ENCODE results near the gene CNGB1. TPM values are rescaled to one million over a fixed set of nuclear protein-coding genes. Genes with fewer than 3 reads are reported as not detected.
A peak's percentile ranks its signal among the peaks of the same experiment; 100 is the strongest.

Gene CNGB1
- total and polyA plus RNA-seq, 2 of the 13 experiments (the other 11 are each of a cell fraction or from before 2014, with no cell fraction given) = 0.02 to 0.15 TPM

- TF ChIP-seq ZNF589 (CRISPR knock-in tag; conservative IDR thresholded peaks at IDR 0.05) = no peak
- no peak for TF ChIP-seq ZNF44 (CRISPR knock-in tag; IDR thresholded peaks at IDR 0.05)
- TF ChIP-seq ZBTB21 (CRISPR knock-in tag; IDR thresholded peaks at IDR 0.05) = no peak
- no peak for TF ChIP-seq ZMYM2 (CRISPR knock-in tag; IDR thresholded peaks at IDR 0.05)
- no peak for TF ChIP-seq ZNF788 (CRISPR knock-in tag; IDR thresholded peaks at IDR 0.05; ENCODE audit: borderline replicate concordance)
- no peak for TF ChIP-seq U2AF2 (IDR thresholded peaks at IDR 0.05; ENCODE audit: low read depth, low read length)
- no peak for TF ChIP-seq ZNF343 (CRISPR knock-in tag; IDR thresholded peaks at IDR 0.05)
- TF ChIP-seq ZSCAN30 (CRISPR knock-in tag; IDR thresholded peaks at IDR 0.05) = no peak
- no peak for TF ChIP-seq ZNF704 (CRISPR knock-in tag; IDR thresholded peaks at IDR 0.05; ENCODE audit: borderline replicate concordance)
- no peak for TF ChIP-seq ZZZ3 (CRISPR knock-in tag; IDR thresholded peaks at IDR 0.05; ENCODE audit: borderline replicate concordance)
- TF ChIP-seq SP140L (CRISPR knock-in tag; IDR thresholded peaks at IDR 0.05; ENCODE audit: borderline replicate concordance) = no peak
- TF ChIP-seq SP4 (CRISPR knock-in tag; IDR thresholded peaks at IDR 0.05) = no peak
- TF ChIP-seq HMGXB4 (CRISPR knock-in tag; IDR thresholded peaks at IDR 0.05; ENCODE audit: borderline replicate concordance in 1 of 2, low read depth in 1 of 2) = no peak
- no peak for TF ChIP-seq ETS1 (CRISPR knock-in tag; IDR thresholded peaks at IDR 0.05)
- peak; percentile 27; the same call in 1 of the 2 replicates for TF ChIP-seq GATA4 (IDR thresholded peaks at IDR 0.05; ENCODE audit: borderline replicate concordance, low read depth)
- no peak for TF ChIP-seq ZNF101 (CRISPR knock-in tag; IDR thresholded peaks at IDR 0.05; ENCODE audit: borderline replicate concordance, low read depth)
- no peak for TF ChIP-seq RXRB (CRISPR knock-in tag; IDR thresholded peaks at IDR 0.05; ENCODE audit: borderline replicate concordance)
- no peak for TF ChIP-seq KLF13 (CRISPR knock-in tag; IDR thresholded peaks at IDR 0.05)
- 0 out of 2 replicates have a peak, but pooled peaks have one; percentile 15 for TF ChIP-seq ZNF800 (CRISPR knock-in tag; IDR thresholded peaks at IDR 0.05)
- no peak for TF ChIP-seq CBX1 (IDR thresholded peaks at IDR 0.05; ENCODE audit: low read depth)
- no peak for TF ChIP-seq TIGD3 (CRISPR knock-in tag; IDR thresholded peaks at IDR 0.05; ENCODE audit: borderline replicate concordance)
- no peak for TF ChIP-seq ZSCAN22 (CRISPR knock-in tag; IDR thresholded peaks at IDR 0.05)
These were observed 107.3 kb downstream of the CNGB1 start (continued) for GRCh38 chr16:57863434-57864160.

All from HepG2 (cell line).